OCI-LY1 (cell line): Measurements from ENCODE around the gene SLC25A11.
"Not testable (repeated sequence)": the region's sequence is repeated elsewhere in the genome, so short reads cannot be mapped to it uniquely, and the experiment has no call there.

Source experiments
- H2AFZ ChIP-seq: fragments of 200-600 bp; sonication (generic), shearing (Covaris generic); 2 replicates; pipeline ENCODE4 v1.6.0; 2014; ENCODE audit warnings: antibody characterized with exemption, mild to moderate bottlenecking, low read length
- H3F3A ChIP-seq: fragments of 200-600 bp; sonication (generic), shearing (Covaris generic); 2 replicates; pipeline ENCODE4 v1.6.0; 2014; ENCODE audit warnings: mild to moderate bottlenecking, antibody characterized with exemption, low read length, moderate library complexity; ENCODE audit not compliant: insufficient read depth
- H3K27ac ChIP-seq: fragments of 200-600 bp; sonication (generic); 2 replicates; pipeline ENCODE4 v1.5.1; 2014; ENCODE audit warnings: low read length, mixed run types, mild to moderate bottlenecking, low read depth; ENCODE audit not compliant: poor library complexity, severe bottlenecking
- H3K27me3 ChIP-seq: fragments of 200-600 bp; sonication (generic); 2 replicates; pipeline ENCODE4 v1.6.0; 2014; ENCODE audit warnings: antibody characterized with exemption, mild to moderate bottlenecking, low read length, moderate library complexity; ENCODE audit not compliant: insufficient read depth
- H3K36me3 ChIP-seq: fragments of 200-600 bp; sonication (generic); 2 replicates; pipeline ENCODE4 v1.6.1; 2014; ENCODE audit warnings: mild to moderate bottlenecking, antibody characterized with exemption, low read length, moderate library complexity, mixed read lengths; ENCODE audit not compliant: insufficient read depth
- H3K4me1 ChIP-seq: fragments of 200-600 bp; sonication (generic); 2 replicates; pipeline ENCODE4 v1.5.1; 2014; ENCODE audit warnings: mild to moderate bottlenecking, low read length, moderate library complexity; ENCODE audit not compliant: insufficient read depth, severe bottlenecking
- H3K4me2 ChIP-seq: fragments of 200-600 bp; sonication (generic), shearing (Covaris generic); 2 replicates; pipeline ENCODE4 v1.6.1; 2014; ENCODE audit warnings: low read length
- H3K4me3 ChIP-seq: fragments of 200-600 bp; sonication (generic); 2 replicates; pipeline ENCODE4 v1.5.1; 2014; ENCODE audit warnings: low read length, low read depth, mild to moderate bottlenecking, mixed read lengths; ENCODE audit not compliant: poor library complexity, severe bottlenecking
- H3K79me2 ChIP-seq: fragments of 200-600 bp; shearing (Covaris generic); 2 replicates; pipeline ENCODE4 v1.6.1; 2016; ENCODE audit warnings: mixed run types, low read length, mixed read lengths; ENCODE audit not compliant: insufficient read depth
- H3K9ac ChIP-seq: fragments of 200-600 bp; sonication (generic), shearing (Covaris generic); 2 replicates; pipeline ENCODE4 v1.6.1; 2014; ENCODE audit warnings: mild to moderate bottlenecking, low read length, mixed read lengths
- H3K9me2 ChIP-seq: fragments of 200-600 bp; sonication (generic), shearing (Covaris generic); 2 replicates; pipeline ENCODE4 v1.6.1; 2014; ENCODE audit warnings: low read depth, mild to moderate bottlenecking, low read length, mixed read lengths
- H3K9me3 ChIP-seq: fragments of 200-600 bp; shearing (Covaris generic); 2 replicates; pipeline ENCODE4 v1.6.1; 2014; ENCODE audit warnings: low read length, mixed read lengths
- H4K20me1 ChIP-seq: fragments of 200-600 bp; sonication (generic), shearing (Covaris generic); 2 replicates; pipeline ENCODE4 v1.6.0; 2016; ENCODE audit warnings: mild to moderate bottlenecking, low read length; ENCODE audit not compliant: insufficient read depth
- EZH2 ChIP-seq: fragments of 200-600 bp; sonication (generic), shearing (Covaris generic); IDR thresholded peaks from 2 replicates; pipeline ENCODE4 v1.8.0; 2017; ENCODE audit warnings: borderline replicate concordance, mixed run types, mild to moderate bottlenecking, antibody characterized with exemption, low read length, moderate library complexity, mixed read lengths
- TF ChIP-seq, protein P1 (sequence below): fragments of 200-600 bp; sonication (generic), shearing (Covaris generic); IDR thresholded peaks from 2 replicates; pipeline ENCODE4 v1.5.1; 2017; ENCODE audit warnings: mild to moderate bottlenecking, antibody characterized with exemption, low read length, moderate library complexity, mixed read lengths

The SLC25A11 gene

GRCh38 chr17:4931963-4932362 is 7.9 kb downstream of the SLC25A11 start, which contains the start of gene GP1BA:
Gene GP1BA, plus strand, starts transcription at chr17:4932277. Its CDS starts 328 bp downstream, at chr17:4932605.
- TF ChIP-seq, protein P1, sequence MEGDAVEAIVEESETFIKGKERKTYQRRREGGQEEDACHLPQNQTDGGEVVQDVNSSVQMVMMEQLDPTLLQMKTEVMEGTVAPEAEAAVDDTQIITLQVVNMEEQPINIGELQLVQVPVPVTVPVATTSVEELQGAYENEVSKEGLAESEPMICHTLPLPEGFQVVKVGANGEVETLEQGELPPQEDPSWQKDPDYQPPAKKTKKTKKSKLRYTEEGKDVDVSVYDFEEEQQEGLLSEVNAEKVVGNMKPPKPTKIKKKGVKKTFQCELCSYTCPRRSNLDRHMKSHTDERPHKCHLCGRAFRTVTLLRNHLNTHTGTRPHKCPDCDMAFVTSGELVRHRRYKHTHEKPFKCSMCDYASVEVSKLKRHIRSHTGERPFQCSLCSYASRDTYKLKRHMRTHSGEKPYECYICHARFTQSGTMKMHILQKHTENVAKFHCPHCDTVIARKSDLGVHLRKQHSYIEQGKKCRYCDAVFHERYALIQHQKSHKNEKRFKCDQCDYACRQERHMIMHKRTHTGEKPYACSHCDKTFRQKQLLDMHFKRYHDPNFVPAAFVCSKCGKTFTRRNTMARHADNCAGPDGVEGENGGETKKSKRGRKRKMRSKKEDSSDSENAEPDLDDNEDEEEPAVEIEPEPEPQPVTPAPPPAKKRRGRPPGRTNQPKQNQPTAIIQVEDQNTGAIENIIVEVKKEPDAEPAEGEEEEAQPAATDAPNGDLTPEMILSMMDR = no peak
- TF ChIP-seq EZH2 = no peak
- Histone ChIP-seq H3K4me2 (no peak within 1 kb of the TSS), H3F3A (no peaks in the 10 kb centered on the region), H3K9ac (no peak within 1 kb of the TSS), H3K9me3 (no peaks in the 10 kb centered on the region), H3K27me3 (no peaks in the 10 kb centered on the region), H3K9me2 (no peaks in the 10 kb centered on the region), H4K20me1 (no peaks in the 10 kb centered on the region), H3K27ac (no peak within 1 kb of the TSS), H3K36me3 (peaks cover 23% of the 10 kb centered on the region), H3K4me3 (no peak within 1 kb of the TSS), H3K4me1 (peaks cover 5% of the 10 kb centered on the region), H2AFZ (no peak within 1 kb of the TSS), H3K79me2 (no peaks in the 10 kb centered on the region)

DNA sequence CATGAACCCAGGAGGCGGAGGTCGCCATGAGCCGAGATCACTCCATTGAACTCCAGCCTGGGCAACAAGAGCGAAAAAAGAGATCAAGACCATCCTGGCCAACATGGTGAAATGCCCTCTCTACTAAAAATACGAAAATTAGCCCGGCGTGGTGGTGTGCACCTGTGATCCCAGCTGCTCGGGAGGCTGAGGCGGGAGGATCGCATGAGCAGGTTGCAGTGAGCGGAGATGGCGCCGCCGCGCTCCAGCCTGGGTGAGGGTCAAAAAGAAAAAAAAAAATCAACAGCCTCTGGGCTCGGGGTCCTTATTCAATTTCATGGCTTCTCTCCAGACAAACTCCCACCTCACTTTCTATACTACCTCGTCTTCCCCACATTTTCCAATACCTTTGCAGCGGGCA is 11.0 kb downstream of the SLC25A11 start:
- Histone ChIP-seq H3K27me3 (no peaks in the 10 kb centered on the region), H3K27ac (no peak overlapping the region), H4K20me1 (no peaks in the 10 kb centered on the region), H2AFZ (no peak overlapping the region), H3F3A (no peaks in the 10 kb centered on the region), H3K79me2 (no peaks in the 10 kb centered on the region), H3K36me3 (peaks cover 9% of the 10 kb centered on the region), H3K9ac (no peak overlapping the region), H3K4me1 (no peaks in the 10 kb centered on the region), H3K9me3 (no peaks in the 10 kb centered on the region), H3K9me2 (no peaks in the 10 kb centered on the region), H3K4me3 (no peak overlapping the region), H3K4me2 (no peak overlapping the region)
- no peak for TF ChIP-seq EZH2
- TF ChIP-seq, protein P1 = no peak

DNA sequence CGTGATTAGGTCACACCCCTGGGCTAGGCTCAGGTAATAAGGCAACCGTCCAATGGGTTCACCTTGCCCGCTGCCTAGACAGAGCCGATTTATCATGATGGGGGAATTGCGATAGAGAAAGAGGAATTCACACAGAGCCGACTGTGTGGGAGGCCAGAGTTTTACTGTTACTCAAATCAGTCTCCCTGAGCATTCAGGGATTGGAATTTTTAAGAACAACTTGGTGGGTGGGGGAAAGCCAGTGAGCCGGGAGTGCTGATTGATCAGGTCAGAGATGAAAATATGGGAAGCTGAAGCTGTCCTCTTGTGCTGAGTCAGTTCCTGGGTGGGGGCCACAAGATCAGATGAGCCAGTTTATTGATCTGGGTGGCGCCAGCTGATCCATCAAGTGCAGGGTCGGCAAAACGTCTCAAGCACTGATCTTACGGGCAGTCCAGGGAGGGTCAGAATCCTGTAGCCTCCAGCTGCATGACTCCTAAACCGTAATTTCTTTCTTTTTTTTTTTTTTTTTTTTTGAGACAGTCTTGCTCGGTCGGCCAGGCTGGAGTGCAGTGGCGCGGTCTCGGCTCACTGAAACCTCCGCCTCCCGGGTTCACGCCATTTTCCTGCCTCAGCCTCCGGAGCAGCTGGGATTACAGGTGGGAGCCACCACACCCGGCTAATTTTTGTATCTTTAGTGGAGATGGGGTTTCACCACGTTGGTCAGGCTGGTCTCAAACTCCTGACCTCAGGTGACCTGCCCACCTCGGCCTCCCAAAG is 13.1 kb downstream of the SLC25A11 start:
- H3K79me2 ChIP-seq = not testable (repeated sequence)

DNA sequence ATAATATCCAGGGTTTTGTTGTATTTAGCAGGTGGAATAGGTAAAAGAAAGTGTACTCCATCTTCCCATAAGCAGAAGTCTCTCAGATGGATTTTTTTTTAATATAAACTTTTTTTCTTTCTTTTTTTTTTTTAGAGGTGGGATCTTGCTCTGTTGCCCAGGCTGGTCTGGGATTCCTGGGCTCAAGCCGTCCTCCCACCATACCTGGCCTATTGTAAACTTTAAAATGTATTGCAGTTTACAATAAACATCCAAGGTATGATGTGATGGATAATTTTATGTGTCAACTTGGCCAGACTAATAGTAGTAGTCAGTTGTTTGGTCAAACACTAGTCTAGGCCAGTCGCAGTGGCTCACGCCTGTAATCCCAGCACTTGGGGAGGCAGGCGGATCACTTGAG is 18.5 kb downstream of the SLC25A11 start:
- no peaks in the 10 kb centered on the region for H4K20me1 ChIP-seq
- no peaks in the 10 kb centered on the region for H3K9me3 ChIP-seq
- no peak overlapping the region for H3K9ac ChIP-seq
- H3K9me2 ChIP-seq = no peaks in the 10 kb centered on the region
- H3K27ac ChIP-seq = no peak overlapping the region
- H3K79me2 ChIP-seq = no peaks in the 10 kb centered on the region
- no peak for TF ChIP-seq EZH2
- TF ChIP-seq, protein P1 = no peak
- H3K27me3 ChIP-seq = no peaks in the 10 kb centered on the region
- no peak overlapping the region for H2AFZ ChIP-seq
- no peaks in the 10 kb centered on the region for H3K36me3 ChIP-seq
- H3K4me2 ChIP-seq = no peak overlapping the region
- H3F3A ChIP-seq = no peaks in the 10 kb centered on the region
- H3K4me1 ChIP-seq = no peaks in the 10 kb centered on the region
- H3K4me3 ChIP-seq = no peak overlapping the region

More for the DNA sequence above, 13.1 kb downstream of the SLC25A11 start:
- not testable (repeated sequence) for H4K20me1 ChIP-seq, H3K27me3 ChIP-seq, H3K9me3 ChIP-seq, H3K4me1 ChIP-seq, H3K36me3 ChIP-seq, H3K4me3 ChIP-seq, H3F3A ChIP-seq, H3K9me2 ChIP-seq, H3K4me2 ChIP-seq, H3K9ac ChIP-seq, H3K27ac ChIP-seq, H2AFZ ChIP-seq
